ENCODE measurements around the gene CAPN10. TPM values are rescaled to one million over a fixed set of nuclear protein-coding genes. Genes with fewer than 3 reads are reported as not detected.

Gene CAPN10
- polyA plus RNA-seq, 3 donors: 7.3 to 57.0 (median 7.4) TPM

- 100% methylated on average over 2 of the region's 3 CpGs for WGBS (ENCODE audit: insufficient coverage)
- no peak overlapping the region for H2AFZ ChIP-seq (ENCODE audit: insufficient read depth, low read depth, low read length, poor library complexity, severe bottlenecking)
- peak overlapping the region; percentile 82 for H3K4me2 ChIP-seq (replicated peaks; ENCODE audit: extremely low read depth, low read length, poor library complexity, severe bottlenecking)
- peaks cover 0 to 18% of the 10 kb centered on the region in 2 donors for H3K36me3 ChIP-seq (replicated peaks in 1 of 2; ENCODE audit: control insufficient read depth in 1 of 2, insufficient read depth in 2 of 2, low read length in 2 of 2)
- H3K4me1 Mint-ChIP-seq: peaks cover 61% of the 10 kb centered on the region
- peak overlapping the region in 1 of 3 experiments; percentile 79 for H3K4me3 ChIP-seq (replicated peaks in 1 of 3; ENCODE audit: low read depth in 2 of 3, low read length in 3 of 3)
- H3K27ac ChIP-seq (ENCODE audit: low read depth in 1 of 2, low read length in 2 of 2): peak overlapping the region in 1 of 2 donors; percentile 98
- H3K27ac Mint-ChIP-seq: peak overlapping the region; percentile 67 to 97 (median 81)
- intact Hi-C loops (cut with micrococcal nuclease): loop anchor here in 1 of 2 donors (5.0 kb wide), 1 partner anchor 42 kb away; no protein-coding TSS in a partner anchor
- no peaks in the 10 kb centered on the region for H3K27me3 ChIP-seq (ENCODE audit: control insufficient read depth in 2 of 2, insufficient read depth in 2 of 2, low read length in 2 of 2)
- no peak overlapping the region for H3K9ac ChIP-seq (ENCODE audit: insufficient read depth, low read length, poor library complexity, severe bottlenecking)
- H3K4me1 ChIP-seq (ENCODE audit: control insufficient read depth in 1 of 2, insufficient read depth in 2 of 2, low read length in 2 of 2): peaks cover 62 to 77% of the 10 kb centered on the region in 2 donors
- peaks cover 39 to 44% of the 10 kb centered on the region in 2 donors for H3K36me3 Mint-ChIP-seq
- peak overlapping the region; percentile 43 to 59 for H3K4me3 Mint-ChIP-seq
- peaks cover 0 to 7% (median 4%) of the 10 kb centered on the region in 3 donors for H3K27me3 Mint-ChIP-seq (ENCODE audit: low read depth in 3 of 3)
- peak in 1 of 3 donors; percentile 26 for DNase-seq
- peaks cover 76% of the 10 kb centered on the region for H3K79me2 ChIP-seq (ENCODE audit: insufficient read depth, low read length)
- no peak for TF ChIP-seq CTCF (IDR thresholded peaks at IDR 0.05)
- H4K20me1 ChIP-seq (ENCODE audit: insufficient read depth, low read length): peaks cover 53% of the 10 kb centered on the region
- H3K9me3 ChIP-seq (replicated peaks in 1 of 2; ENCODE audit: control insufficient read depth in 1 of 2, insufficient read depth in 1 of 2, low read length in 2 of 2): no peaks in the 10 kb centered on the region
- peaks cover 0 to 4% (median 0%) of the 10 kb centered on the region in 7 donors for H3K9me3 Mint-ChIP-seq
These were observed 27.2 kb upstream of the CAPN10 start for GRCh38 chr2:240559286-240559685.

GRCh38 chr2:240560084-240560479 is 26.5 kb upstream of the CAPN10 start, which contains the start of gene DUSP28:
DUSP28 (plus strand) TSS chr2:240560357; CDS start chr2:240560685, 328 bp downstream.
- intact Hi-C loops (cut with micrococcal nuclease): loop anchor here (2.0 to 5.0 kb wide), 4 partner anchors 25 to 67 kb away; partner anchors contain the start of gene GPR35 (in 2 of the 2)
- H3K4me3 Mint-ChIP-seq: peak within 1 kb of the TSS; percentile 84 to 92
- Histone ChIP-seq H3K36me3 (replicated peaks in 1 of 2; ENCODE audit: control insufficient read depth in 1 of 2, insufficient read depth in 2 of 2, low read length in 2 of 2) (peaks cover 0 to 10% of the 10 kb centered on the region in 2 donors), H3K79me2 (ENCODE audit: insufficient read depth, low read length) (peaks cover 75% of the 10 kb centered on the region), H3K27me3 (ENCODE audit: control insufficient read depth in 2 of 2, insufficient read depth in 2 of 2, low read length in 2 of 2) (no peaks in the 10 kb centered on the region), H3K27ac (ENCODE audit: low read depth in 1 of 2, low read length in 2 of 2) (peak within 1 kb of the TSS; percentile 97 to 98), H3K9me3 (replicated peaks in 1 of 2; ENCODE audit: control insufficient read depth in 1 of 2, insufficient read depth in 1 of 2, low read length in 2 of 2) (no peaks in the 10 kb centered on the region), H3K4me3 (replicated peaks in 1 of 3; ENCODE audit: low read depth in 2 of 3, low read length in 3 of 3) (peak within 1 kb of the TSS; percentile 66 to 80 (median 79)), H2AFZ (ENCODE audit: insufficient read depth, low read depth, low read length, poor library complexity, severe bottlenecking) (peak within 1 kb of the TSS; percentile 36), H4K20me1 (ENCODE audit: insufficient read depth, low read length) (peaks cover 49% of the 10 kb centered on the region), H3K9ac (ENCODE audit: insufficient read depth, low read length, poor library complexity, severe bottlenecking) (peak within 1 kb of the TSS; percentile 97), H3K4me2 (replicated peaks; ENCODE audit: extremely low read depth, low read length, poor library complexity, severe bottlenecking) (peak within 1 kb of the TSS; percentile 82), H3K4me1 (ENCODE audit: control insufficient read depth in 1 of 2, insufficient read depth in 2 of 2, low read length in 2 of 2) (peaks cover 70 to 85% of the 10 kb centered on the region in 2 donors)
- peaks cover 0 to 7% (median 4%) of the 10 kb centered on the region in 3 donors for H3K27me3 Mint-ChIP-seq (ENCODE audit: low read depth in 3 of 3)
- H3K27ac Mint-ChIP-seq: peak within 1 kb of the TSS; percentile 93 to 100 (median 97)
- no peak for TF ChIP-seq CTCF (IDR thresholded peaks at IDR 0.05)
- peaks cover 0 to 4% (median 0%) of the 10 kb centered on the region in 7 donors for H3K9me3 Mint-ChIP-seq
- peaks cover 36 to 38% of the 10 kb centered on the region in 2 donors for H3K36me3 Mint-ChIP-seq
- WGBS (ENCODE audit: insufficient coverage): 0% methylated on average over 31 of the region's 39 CpGs
- DNase-seq: peak; percentile 94 to 97 (median 95)
- H3K4me1 Mint-ChIP-seq: peaks cover 69% of the 10 kb centered on the region
